NCI-H345 (cell line): ENCODE measurements around the gene TBC1D21.

ENCODE experiments used
- DNase-seq: peaks from one replicate; lab custom pipeline; 2025; lab: John Stamatoyannopoulos, UW

TBC1D21 gene

DNA sequence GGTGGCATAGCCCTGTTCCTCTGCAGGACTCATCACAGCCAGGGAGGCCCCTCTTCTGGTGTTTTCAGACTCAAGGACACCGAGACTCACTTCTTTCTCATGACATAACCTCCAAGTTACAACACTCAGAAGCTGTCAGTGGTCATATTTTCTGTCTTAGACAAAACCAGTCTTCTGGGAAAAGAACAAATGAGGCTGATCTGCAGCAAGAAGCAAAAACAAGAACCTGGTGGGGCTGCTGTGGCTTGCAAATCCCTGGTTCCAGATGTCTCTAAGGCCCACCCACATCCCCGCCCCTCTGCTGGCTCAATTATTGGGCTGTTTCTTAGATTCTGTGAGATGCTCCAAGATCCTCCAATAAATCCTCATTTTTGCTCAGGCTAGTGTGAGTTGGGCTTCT lies 36.3 kb downstream of the TBC1D21 start:
- DNase-seq: no peak

DNA sequence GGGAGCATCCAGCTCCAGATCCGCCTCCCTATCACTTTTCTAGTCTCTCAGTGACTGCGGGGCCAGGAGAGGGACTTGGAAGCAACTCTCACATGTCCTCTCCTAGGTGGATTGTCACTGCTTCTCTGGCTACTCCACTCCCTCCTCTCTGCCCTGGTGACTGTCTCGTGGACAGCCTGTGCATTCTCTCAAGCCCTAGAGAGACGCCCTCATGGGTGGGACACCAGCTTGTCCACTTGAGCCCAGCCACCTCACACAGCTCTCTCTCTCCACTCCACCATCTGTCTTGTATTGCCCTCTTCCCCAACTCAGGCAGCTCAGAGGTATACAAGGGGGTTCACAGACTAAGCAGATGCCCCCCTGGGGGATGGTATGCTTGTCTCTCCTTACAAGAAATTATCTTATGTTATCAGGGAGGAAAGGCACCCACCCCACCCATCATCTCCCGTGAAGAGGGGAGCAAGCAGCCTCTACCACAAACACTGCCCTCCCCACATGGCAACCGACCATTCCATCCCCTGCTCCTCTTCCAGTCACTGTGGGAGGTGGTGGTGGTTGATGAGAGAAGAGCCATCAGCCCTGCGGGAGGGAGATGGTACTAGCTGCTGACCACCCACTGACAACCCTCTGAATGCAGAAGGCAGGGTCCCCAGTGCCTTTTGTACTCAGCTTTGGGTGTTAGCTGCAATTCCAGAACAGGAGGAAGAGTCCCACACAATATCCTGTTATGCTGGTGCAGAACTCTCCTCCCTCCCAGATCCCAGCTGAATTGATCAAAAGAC lies 37.3 kb downstream of the TBC1D21 start:
- DNase-seq: no peak

DNA sequence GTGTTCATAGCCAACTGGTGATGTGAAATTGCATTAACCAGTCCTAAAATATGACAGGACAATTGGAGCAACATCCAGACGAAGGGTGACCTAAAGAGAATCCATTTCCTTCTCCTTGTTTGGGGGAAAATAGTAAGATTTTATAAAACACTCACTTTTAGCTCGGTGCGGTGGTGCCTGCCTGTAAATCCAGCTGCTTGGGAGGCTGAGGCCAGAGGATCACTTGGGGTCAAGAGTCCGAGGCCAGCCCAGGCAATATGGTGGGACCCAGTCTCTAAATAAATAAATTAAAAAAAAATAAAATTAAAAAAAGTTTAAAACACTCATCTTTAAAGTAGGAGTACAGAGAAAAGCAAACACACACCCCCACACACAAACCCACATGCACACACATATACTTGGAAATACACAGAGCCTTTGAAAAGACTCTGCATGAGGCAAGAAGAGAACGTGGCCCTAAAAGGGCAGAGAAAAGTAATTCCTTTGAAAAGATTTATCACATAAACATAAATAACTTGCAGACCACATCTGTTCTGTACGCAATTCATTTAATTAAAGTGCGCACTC lies 38.7 kb downstream of the TBC1D21 start:
- no peak for DNase-seq

DNA sequence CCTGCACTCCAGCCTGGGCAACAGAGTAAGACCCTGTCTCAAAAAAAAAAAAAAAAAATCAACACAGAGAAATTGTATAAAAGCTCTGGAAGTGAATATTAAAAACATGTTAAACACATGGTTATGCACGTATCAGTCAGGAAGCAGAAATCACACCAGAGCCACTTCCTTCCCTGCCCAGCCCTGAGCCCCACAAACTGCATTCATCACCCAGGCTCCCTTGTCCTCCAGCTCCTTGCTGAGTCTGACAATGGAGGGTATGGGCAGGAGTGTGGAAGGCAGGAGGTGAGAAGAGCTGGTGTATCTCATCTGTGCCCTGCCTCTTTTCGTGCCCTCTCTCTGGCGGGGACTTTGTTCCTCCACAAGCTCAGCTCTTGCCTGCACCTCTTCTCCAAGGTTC lies 40.8 kb downstream of the TBC1D21 start:
- no peak for DNase-seq

DNA sequence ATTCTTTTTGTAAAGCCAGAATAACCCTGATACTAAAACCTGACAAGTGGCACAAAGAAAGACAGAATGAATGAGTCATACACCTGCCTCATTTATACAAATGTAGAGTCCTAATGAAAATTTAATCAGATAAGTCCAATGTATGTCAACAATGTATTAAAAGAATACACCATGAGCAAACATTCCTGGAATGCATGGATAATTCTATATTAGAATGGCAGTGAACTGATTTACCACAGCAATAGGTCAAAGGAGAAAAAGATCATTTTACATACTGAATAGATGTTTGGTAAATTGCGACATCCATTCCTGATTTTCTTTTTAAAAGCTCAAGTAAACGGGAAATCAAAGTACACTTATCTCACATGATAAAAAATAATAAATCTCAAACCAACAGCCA lies 41.7 kb downstream of the TBC1D21 start:
- DNase-seq: no peak

DNA sequence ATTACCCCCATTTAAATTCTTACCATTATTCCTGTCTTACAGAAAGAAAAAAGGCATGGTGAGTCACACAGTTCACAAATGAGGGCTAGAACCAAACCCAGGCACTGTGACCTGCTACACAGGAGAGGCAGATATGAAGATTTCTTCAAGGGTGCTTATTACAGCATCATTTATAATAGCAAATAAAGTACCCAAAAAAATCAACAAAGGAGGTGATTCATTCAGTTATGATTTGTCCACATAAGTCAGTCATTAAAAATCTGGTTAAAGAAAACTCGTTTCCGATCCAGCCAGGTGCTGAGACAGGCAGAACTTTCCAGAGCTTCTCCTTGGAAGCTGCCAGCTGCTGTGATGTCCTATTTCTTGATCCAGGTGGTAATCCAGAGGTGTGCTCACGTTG lies 45.4 kb downstream of the TBC1D21 start:
- no peak for DNase-seq

DNA sequence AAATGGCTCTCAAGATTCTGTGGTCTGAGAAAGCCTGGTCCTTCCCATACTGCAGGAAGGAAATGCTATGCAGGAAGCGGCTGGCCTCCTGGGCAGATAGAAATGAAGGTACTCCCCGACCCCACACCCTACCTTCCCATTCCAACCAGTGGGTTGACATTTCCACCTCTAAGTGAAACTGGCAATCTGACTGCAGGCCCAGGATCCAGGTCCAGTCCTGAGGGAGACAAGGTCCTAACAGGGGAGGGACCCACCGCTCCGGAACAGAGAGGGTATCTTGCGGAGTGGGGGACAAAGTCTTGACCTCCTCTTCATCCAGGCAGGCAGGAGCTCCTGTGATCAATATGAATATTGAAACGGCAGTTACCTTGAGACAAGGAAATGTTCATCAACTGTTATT lies 46.3 kb downstream of the TBC1D21 start:
- DNase-seq: no peak

DNA sequence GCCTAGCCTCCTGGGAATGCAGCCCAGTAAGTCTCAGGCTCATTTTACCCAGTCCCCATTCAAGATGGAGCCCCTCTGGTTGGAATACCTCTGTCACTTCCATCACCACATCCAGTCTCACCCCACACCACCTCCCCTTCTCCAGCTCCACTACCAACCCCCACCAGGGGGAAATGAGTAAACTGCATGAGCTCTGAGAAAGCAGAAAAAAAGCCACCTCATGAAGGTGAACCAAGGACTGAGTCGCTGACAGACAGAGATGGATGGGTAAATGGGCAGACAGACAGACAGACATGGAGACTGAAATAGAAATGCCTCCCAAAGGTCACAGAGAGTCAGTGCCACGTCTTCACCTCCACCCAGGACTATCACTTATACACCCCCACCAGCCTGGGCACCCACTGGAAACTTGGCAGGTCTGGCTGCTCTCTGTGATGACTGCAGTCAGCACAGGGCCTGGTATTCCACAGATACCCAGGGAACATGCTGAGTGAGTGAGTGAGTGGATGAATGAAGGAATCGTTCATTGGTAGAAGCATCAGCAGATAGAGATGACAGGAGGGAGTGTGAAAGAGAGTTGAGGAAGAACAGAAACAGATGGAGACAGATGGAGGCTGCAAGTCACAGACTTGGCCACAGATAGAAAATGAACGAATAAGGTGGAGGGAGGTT lies 48.0 kb downstream of the TBC1D21 start:
- no peak for DNase-seq

DNA sequence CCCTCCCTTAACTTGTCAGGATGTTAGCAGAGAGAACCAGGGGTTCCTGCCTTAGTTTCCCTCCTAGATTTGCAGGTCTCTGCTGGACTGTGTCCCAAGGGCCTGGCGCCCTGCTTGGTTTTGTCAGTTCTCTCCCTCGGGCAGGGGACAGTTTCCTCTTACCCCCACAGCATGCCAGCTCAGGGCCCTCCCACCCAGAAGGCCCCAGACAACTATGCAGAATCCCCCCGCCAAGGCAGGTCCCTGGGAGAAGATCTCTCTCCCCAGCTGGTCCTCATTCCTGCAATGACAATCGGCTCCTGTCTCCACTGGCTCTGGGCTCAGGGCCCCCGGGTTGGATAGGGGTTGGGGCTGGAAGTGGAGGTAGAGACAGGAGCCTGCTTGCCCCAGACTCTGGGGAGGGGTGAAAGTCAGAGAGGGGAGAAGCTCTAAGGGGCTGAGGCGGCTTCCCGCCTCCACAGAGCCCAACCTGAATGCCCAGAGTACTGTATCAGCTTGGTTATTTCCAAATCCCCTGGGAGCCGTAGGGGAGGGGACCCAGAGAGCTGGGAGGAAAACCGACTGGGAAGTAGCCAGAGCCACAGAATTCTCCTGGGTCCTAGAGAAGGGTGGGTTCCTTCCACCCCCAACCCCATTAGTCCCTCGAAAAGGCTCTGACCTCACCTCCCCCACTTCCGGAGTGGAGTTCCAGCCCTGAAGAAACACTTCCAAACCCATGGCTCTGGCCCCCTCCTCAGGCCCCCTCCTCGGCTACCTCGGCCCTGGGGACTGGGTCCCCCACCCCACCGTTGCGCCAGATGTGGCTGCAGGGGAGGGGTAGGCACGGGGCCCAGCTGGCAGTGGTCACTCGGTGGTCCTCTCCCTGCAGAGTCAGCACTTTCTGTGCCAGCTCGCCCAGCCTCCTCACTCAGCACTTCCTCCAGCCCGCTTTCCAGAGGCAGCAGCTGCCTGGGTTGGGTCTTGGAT lies 49.1 kb downstream of the TBC1D21 start:
- peak; percentile 64 for DNase-seq

DNA sequence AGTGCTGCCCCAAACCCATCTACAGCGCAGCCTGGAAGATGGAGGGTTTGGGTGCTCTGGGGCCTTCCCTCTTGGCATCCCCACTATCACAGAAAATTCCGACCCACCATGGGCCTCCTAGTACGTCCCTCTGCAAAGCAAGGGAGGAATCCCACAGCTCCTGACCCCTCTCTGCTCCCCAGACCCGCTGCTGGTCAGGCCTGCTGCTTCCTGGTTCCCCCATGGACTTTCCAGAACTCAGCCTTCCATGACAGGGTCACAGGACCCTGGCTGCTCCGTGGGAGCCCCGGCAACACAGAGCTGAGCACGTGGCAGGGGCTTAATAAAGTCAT lies 49.8 kb downstream of the TBC1D21 start:
- DNase-seq: no peak

DNA sequence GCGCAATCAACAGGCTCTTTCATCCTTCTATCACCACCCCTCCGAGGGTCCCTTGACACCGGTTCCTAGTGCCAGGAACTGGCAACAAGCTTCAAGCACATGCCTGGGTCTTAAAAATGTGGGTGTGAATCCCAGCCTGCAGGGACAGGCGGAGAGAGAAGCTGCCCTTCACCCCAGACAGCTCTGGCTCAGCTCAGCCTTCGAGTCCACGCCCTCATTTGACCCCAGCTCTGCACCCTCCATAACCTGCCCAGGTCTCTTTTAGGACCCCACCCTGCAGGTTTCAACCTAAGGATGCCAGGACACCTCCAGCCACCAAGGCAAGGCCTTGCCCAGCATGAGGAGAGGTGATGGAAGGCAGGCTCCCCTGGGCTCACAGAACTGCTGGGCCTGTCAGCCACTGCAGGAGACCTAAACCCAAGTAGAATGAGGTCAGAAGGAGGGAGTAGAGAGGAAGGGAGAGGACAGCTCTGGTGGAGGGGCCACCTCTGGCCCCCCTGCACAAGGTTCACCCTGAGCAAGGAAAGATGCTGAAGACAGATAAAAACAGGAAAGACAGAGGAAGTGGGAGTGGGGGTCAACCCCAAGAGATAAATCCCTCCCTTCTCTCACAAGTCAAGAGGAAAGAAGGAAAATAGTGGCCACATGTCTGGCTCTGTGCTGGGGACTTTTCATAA lies 50.3 kb downstream of the TBC1D21 start:
- no peak for DNase-seq

DNA sequence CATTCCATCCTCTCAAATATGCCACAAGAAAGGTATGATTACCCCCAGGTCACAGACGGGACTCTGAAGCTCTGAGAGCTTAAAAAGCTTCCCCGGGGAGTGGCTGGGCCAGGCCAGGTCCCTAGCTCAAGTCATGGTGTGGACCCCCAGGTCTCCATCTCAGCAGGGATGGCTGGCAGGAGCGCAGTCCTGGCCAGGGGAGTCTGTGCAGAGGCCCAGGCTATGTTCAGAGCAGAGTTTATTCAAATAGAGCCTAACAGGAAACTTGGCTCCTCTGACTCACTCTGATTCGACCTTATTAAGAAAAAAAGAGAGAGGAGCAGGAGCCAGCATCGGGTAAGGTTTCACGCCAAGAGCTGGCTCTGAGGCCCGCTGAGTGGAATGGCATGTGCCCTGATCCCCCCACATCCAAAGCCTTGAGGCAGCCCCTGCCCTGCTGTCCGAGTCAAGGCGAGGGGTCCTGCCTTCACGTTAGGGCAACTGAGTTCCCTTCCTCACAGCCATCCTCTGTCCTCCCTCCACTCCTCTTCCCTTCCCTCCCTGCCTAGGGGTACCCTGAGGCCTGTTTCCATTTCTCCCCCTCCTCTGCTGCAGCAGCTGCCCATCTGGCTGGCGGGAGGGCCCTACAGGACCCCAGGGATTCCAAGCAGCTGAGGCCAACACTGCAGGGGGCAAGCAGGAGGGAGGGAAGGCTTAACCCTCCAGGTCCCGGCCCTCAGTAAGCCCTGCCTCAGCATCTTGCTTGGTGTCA lies 51.0 kb downstream of the TBC1D21 start:
- DNase-seq: peak; percentile 40

DNA sequence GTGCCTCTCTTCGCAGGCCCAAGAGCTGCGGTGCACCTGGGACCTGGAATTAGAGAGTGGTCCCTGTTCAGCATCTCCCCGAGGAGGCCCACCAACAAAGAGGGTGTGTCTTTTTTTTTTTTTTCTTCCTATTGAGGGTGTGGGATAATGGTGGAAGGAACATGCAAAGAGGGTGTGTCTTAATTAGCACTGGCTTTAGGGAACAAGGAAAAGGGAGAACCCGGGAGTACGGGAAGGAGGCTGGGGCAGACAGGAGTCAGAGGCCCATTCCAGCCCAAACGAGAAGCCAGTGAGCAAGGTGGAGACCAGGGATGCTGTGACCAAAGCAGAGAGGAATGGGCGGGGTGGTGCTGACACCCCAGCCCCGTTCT lies 52.5 kb downstream of the TBC1D21 start:
- no peak for DNase-seq

DNA sequence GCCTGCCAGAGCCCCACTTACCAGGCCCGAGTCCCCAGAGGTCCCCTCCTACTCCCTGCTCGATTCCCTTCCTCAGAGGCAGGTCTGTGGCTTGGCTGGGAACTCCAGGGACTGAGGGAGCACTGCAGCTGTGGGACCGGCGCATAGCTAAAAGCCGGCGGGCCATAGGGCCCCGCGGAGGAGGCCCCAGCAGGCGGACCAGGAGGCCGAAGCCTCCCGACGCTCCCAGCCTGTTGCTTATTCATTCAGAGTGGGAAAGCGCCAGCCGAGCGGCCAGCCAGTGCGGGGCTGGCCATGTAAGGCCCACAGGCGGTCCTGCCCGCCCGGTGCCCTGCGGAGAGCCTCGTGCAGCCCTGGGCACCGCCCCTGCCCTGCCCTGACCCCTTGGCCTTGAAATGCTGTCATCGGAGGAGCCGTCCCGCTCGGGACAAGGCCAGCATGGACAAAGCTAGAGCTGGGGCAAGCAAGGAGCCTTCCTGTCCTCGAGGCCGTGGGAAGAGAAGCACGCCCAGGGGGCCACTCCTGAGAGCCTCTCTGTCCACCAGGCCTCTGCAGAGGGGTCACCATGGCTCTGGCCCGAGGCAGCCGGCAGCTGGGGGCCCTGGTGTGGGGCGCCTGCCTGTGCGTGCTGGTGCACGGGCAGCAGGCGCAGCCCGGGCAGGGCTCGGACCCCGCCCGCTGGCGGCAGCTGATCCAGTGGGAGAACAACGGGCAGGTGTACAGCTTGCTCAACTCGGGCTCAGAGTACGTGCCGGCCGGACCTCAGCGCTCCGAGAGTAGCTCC lies 53.0 kb downstream of the TBC1D21 start, which contains the start of gene LOXL1:
LOXL1 (plus strand) TSS at position 244 of the 784 bp plus-strand sequence; CDS start at position 566, 322 bp downstream.
- DNase-seq: peak; percentile 72

DNA sequence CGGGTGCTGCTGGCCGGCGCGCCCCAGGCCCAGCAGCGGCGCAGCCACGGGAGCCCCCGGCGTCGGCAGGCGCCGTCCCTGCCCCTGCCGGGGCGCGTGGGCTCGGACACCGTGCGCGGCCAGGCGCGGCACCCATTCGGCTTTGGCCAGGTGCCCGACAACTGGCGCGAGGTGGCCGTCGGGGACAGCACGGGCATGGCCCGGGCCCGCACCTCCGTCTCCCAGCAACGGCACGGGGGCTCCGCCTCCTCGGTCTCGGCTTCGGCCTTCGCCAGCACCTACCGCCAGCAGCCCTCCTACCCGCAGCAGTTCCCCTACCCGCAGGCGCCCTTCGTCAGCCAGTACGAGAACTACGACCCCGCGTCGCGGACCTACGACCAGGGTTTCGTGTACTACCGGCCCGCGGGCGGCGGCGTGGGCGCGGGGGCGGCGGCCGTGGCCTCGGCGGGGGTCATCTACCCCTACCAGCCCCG lies 53.7 kb downstream of the TBC1D21 start:
- DNase-seq: peak; percentile 46

DNA sequence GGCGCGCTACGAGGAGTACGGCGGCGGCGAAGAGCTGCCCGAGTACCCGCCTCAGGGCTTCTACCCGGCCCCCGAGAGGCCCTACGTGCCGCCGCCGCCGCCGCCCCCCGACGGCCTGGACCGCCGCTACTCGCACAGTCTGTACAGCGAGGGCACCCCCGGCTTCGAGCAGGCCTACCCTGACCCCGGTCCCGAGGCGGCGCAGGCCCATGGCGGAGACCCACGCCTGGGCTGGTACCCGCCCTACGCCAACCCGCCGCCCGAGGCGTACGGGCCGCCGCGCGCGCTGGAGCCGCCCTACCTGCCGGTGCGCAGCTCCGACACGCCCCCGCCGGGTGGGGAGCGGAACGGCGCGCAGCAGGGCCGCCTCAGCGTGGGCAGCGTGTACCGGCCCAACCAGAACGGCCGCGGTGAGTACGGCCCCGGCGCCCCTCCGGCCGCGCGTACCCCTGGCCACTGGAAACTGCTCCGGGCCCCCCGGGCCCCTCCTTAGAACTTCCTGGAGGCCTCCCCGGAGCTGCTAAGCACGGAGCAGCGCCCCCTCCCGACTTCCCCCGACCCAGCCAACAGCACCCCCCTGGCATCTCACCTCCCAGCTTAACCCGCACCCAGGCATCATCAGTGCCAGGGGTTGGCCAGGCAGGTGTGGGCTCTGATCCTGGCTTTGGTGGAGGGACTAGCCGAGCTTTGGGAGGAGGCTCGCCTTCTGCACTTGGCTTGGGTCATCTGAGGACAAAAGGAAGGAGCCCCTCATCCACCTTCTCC lies 54.3 kb downstream of the TBC1D21 start:
- DNase-seq: peak; percentile 74

DNA sequence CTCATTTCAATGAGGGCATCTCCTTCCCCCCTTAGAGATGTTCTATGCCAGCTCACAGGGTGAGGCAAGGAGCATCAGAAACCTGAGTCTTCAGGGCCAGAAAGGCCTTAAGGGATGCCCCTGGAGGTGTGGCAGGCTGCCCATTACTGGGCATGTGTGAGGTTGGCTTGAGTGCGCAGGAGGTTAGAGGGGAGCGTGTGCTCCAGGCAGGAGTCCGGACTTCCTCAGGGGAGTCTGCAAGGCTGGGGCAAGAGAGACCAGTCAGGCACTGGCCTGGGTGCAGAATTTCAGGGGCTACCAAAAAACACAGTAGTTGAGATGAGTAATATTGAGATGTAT lies 54.8 kb downstream of the TBC1D21 start:
- DNase-seq: no peak

DNA sequence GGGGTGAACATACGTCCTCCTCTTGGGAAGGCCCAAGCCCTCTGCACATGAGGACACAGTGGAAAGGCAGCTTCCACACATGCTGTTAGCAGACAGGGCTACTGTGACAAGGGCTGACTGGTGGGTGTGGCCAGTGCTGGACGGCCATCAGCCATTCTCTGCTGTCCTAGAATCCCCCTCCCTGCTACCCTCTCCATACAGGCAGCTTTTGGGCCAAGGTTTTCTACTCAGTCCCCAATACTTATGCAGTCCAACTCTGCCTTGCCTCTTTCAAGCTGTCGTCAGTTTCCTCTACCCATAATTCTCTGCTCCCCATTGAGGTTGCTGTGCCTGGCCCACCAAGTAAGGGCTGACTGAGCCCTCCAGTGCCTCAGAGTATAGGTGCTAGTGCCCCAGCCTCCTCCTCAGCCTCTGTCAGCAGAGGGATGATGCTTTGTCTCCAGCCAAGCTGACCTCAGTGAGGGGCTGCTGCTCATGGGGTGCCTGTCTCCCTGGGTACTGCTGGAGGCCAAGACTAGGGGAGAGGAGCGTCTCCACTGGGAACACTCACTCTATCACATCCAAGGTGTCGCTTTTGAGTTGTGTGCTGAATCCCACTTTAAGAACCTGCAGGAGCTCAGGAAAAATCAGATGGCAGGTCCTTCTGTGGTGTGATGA lies 55.7 kb downstream of the TBC1D21 start:
- DNase-seq: no peak

DNA sequence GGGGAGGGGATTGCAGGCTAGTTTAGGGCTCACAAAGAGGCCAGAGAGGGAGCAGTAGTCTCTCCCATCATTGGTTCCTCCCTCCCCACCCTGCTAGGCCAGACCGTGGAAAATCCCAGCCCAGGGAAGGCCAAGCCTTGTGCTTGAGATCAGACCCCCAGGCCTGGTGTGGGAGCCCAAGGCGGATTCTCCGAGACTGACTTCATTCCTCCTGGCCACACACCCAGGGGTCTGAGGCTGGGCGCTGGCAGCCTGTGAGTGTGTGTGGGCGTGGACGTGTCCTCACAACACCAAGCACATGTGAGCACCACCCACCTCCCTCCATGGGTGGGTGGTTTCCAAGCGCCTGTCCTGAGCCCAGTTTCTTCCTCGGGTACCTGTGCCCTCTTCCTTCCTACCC lies 57.0 kb downstream of the TBC1D21 start:
- DNase-seq: no peak
